CD4-positive, alpha-beta T cell (primary cell): ENCODE measurements around the gene TPT1. TPM values are rescaled to one million over a fixed set of nuclear protein-coding genes. Genes with fewer than 3 reads are reported as not detected.
A peak's percentile ranks its signal among the peaks of the same experiment; 100 is the strongest.

Experiments
- ATAC-seq: fragments of 200-7000 bp; cut with Tn5 transposase; one replicate; pipeline ENCODE4 v1.10.0; 2022; ENCODE audit warnings: mild to moderate bottlenecking; ENCODE audit not compliant: poor library complexity
- CTCF ChIA-PET: fragments of 350-600 bp; sonication (Branson Sonifier 250); formaldehyde crosslinking; loops from one replicate; lab custom pipeline; 2021; ENCODE audit warnings: antibody characterized with exemption, inconsistent platforms; lab: Charles Lee
- POLR2A ChIA-PET: fragments of 350-600 bp; sonication (Branson Sonifier 250); formaldehyde crosslinking; loops from one replicate; lab custom pipeline; 2021; ENCODE audit warnings: antibody characterized with exemption, inconsistent platforms; lab: Charles Lee
- DNase-seq, 14 experiments: peaks; one replicate each; pipeline ENCODE4 v3.0.0-alpha.2; 2013 to 2020; ENCODE audit warnings: mixed read lengths in 2 of 14
- H3K27ac ChIP-seq, 2 donors: one replicate each; pipeline versions ENCODE4 v1.5.1 to v1.7.0; 2013; ENCODE audit warnings: low read length in 2 of 2, low read depth in 1 of 2, mild to moderate bottlenecking in 1 of 2
- H3K27me3 ChIP-seq, 2 experiments: 1 replicate in 1 of 2; 2 replicates in 1 of 2; pipeline versions ENCODE4 v1.6.1 to v1.7.0; 2013; ENCODE audit warnings: low read length in 2 of 2, control low read depth in 1 of 2, mild to moderate bottlenecking in 1 of 2, moderate library complexity in 1 of 2; ENCODE audit not compliant: insufficient read depth in 2 of 2, control insufficient read depth in 1 of 2
- H3K36me3 ChIP-seq: one replicate; pipeline ENCODE4 v1.6.1; 2013; ENCODE audit warnings: low read length, control low read depth; ENCODE audit not compliant: insufficient read depth
- H3K4me1 ChIP-seq: one replicate; pipeline ENCODE4 v1.6.1; 2013; ENCODE audit warnings: low read length, control low read depth; ENCODE audit not compliant: insufficient read depth
- H3K4me3 ChIP-seq: one replicate; pipeline ENCODE4 v1.5.1; 2013; ENCODE audit warnings: mild to moderate bottlenecking, low read length, moderate library complexity
- H3K9me3 ChIP-seq, 2 experiments: 1 replicate in 1 of 2; 2 replicates in 1 of 2; pipeline versions ENCODE4 v1.6.1 to v1.7.0; 2013; ENCODE audit warnings: low read length in 2 of 2, mild to moderate bottlenecking in 2 of 2, control low read depth in 1 of 2, moderate library complexity in 1 of 2; ENCODE audit not compliant: control insufficient read depth in 1 of 2, insufficient read depth in 1 of 2
- H3K27ac Mint-ChIP-seq: one replicate; pipeline ENCODE4 v1.8.0; 2020; ENCODE audit warnings: mixed read lengths
- H3K27me3 Mint-ChIP-seq: one replicate; pipeline ENCODE4 v1.8.0; 2021; ENCODE audit warnings: mixed read lengths
- H3K36me3 Mint-ChIP-seq: one replicate; pipeline ENCODE4 v1.8.0; 2021; ENCODE audit warnings: low read depth, mixed read lengths
- H3K4me1 Mint-ChIP-seq: one replicate; pipeline ENCODE4 v1.8.0; 2021; ENCODE audit warnings: low read depth, mixed read lengths
- H3K4me3 Mint-ChIP-seq: one replicate; pipeline ENCODE4 v1.8.0; 2020; ENCODE audit warnings: mild to moderate bottlenecking, mixed read lengths
- H3K9me3 Mint-ChIP-seq: one replicate; pipeline ENCODE4 v1.8.0; 2020; ENCODE audit warnings: mixed read lengths
- CTCF ChIP-seq: fragments of 200-600 bp; IDR thresholded peaks from one replicate; pipeline ENCODE4 v1.8.0; 2022; ENCODE audit warnings: antibody characterized with exemption, mild to moderate bottlenecking
- intact Hi-C, 2 experiments: fragments of 100-400 bp; cut with DNase I in 1 of 2; cut with micrococcal nuclease in 1 of 2; formaldehyde crosslinking; loops; one replicate each; pipeline versions ENCODE4 v1.15.1 to v1.9.0; 2023 to 2025; cut with DNase I, micrococcal nuclease
- total RNA-seq, 174 experiments: library from RNA in 2 of 174; stranded (reverse) in 2 of 174; gene quantifications; one replicate each; pipeline ENCODE4 v1.2.3 and lab custom pipeline; 2021 to 2026

TPT1 gene
- total RNA-seq, 2 experiments from 2014 or later, result 8,742 to 8,834 TPM

- ATAC-seq, result no peak
- no peak overlapping the region for H3K4me3 Mint-ChIP-seq
- H3K9me3 Mint-ChIP-seq, result no peaks in the 10 kb centered on the region
- CTCF ChIA-PET, result no interaction called here
- no peaks in the 10 kb centered on the region for H3K27me3 ChIP-seq
- no peak overlapping the region for H3K27ac Mint-ChIP-seq
- H3K4me1 Mint-ChIP-seq, result peaks cover 44% of the 10 kb centered on the region
- H3K36me3 Mint-ChIP-seq, result no peaks in the 10 kb centered on the region
- H3K4me1 ChIP-seq, result peaks cover 33% of the 10 kb centered on the region
- no peak for DNase-seq
- H3K36me3 ChIP-seq, result no peaks in the 10 kb centered on the region
- POLR2A ChIA-PET, result interaction anchor here (1.0 to 1.9 kb wide), 2 partner anchors 42 to 45 kb away, joined by 3 to 5 read pairs; partner anchors contain the start of gene TPT1
- H3K9me3 ChIP-seq, result no peaks in the 10 kb centered on the region
- H3K4me3 ChIP-seq, result no peak overlapping the region
- intact Hi-C loops, result loop anchor here in 1 of 2 experiments (5.0 kb wide), 1 partner anchor 37 kb away; no protein-coding TSS in a partner anchor
- no peak overlapping the region for H3K27ac ChIP-seq
- H3K27me3 Mint-ChIP-seq, result no peaks in the 10 kb centered on the region
- TF ChIP-seq CTCF, result no peak
These were observed 45.4 kb downstream of the TPT1 start for GRCh38 chr13:45295536-45295935.

GRCh38 chr13:45292176-45292575 lies 48.8 kb downstream of the TPT1 start:
- Mint-ChIP-seq H3K36me3 (peaks cover 6% of the 10 kb centered on the region), H3K4me3 (no peak overlapping the region), H3K27me3 (no peaks in the 10 kb centered on the region), H3K4me1 (peaks cover 18% of the 10 kb centered on the region), H3K9me3 (no peaks in the 10 kb centered on the region), H3K27ac (peak overlapping the region; percentile 3)
- H3K4me3 ChIP-seq, result no peak overlapping the region
- H3K9me3 ChIP-seq, result no peaks in the 10 kb centered on the region
- no peak for DNase-seq
- ATAC-seq, result no peak
- H3K4me1 ChIP-seq, result peaks cover 16% of the 10 kb centered on the region
- no peak overlapping the region for H3K27ac ChIP-seq
- TF ChIP-seq CTCF, result no peak
- POLR2A ChIA-PET, result no interaction called here
- intact Hi-C loops, result no loop called here
- H3K36me3 ChIP-seq, result peaks cover 6% of the 10 kb centered on the region
- H3K27me3 ChIP-seq, result no peaks in the 10 kb centered on the region
- CTCF ChIA-PET, result no interaction called here

- no peak overlapping the region for H3K27ac ChIP-seq
- H3K27ac Mint-ChIP-seq, result no peak overlapping the region
- H3K4me3 Mint-ChIP-seq, result no peak overlapping the region
- no peak for TF ChIP-seq CTCF
- ChIA-PET POLR2A (no interaction called here), CTCF (no interaction called here)
- intact Hi-C loops, result no loop called here
- H3K36me3 ChIP-seq, result peaks cover 9% of the 10 kb centered on the region
- no peaks in the 10 kb centered on the region for H3K27me3 Mint-ChIP-seq
- no peaks in the 10 kb centered on the region for H3K9me3 Mint-ChIP-seq
- H3K4me3 ChIP-seq, result no peak overlapping the region
- ATAC-seq, result no peak
- no peaks in the 10 kb centered on the region for H3K4me1 Mint-ChIP-seq
- peaks cover 15% of the 10 kb centered on the region for H3K36me3 Mint-ChIP-seq
- no peak for DNase-seq
- no peaks in the 10 kb centered on the region for H3K27me3 ChIP-seq
- no peaks in the 10 kb centered on the region for H3K4me1 ChIP-seq
- no peaks in the 10 kb centered on the region for H3K9me3 ChIP-seq
These were observed 50.9 kb downstream of the TPT1 start for GRCh38 chr13:45289936-45290563.

Other genes starting within 250 kb of the TPT1 start
- gene GTF2F2, start 220.7 kb downstream of the TPT1 start, total RNA-seq, result 10 to 100 TPM; 11.7 to 14.8 TPM
- gene KCTD4, start 140.1 kb downstream of the TPT1 start, total RNA-seq, result not detected
- 10 to 100 TPM; 23.2 to 28.6 TPM for gene SLC25A30, start 77.2 kb upstream of the TPT1 start, total RNA-seq
- gene COG3, start 123.8 kb upstream of the TPT1 start, total RNA-seq, result 10 to 100 TPM; 52.8 to 57.0 TPM